ENCODE measurements around the gene ENO1. TPM values are rescaled to one million over a fixed set of nuclear protein-coding genes. Genes with fewer than 3 reads are reported as not detected.

The ENO1 gene
- total and polyA plus RNA-seq, 4 donors = 270 to 499 (median 380) TPM

GRCh38 chr1:8883491-8883890, 5.0 kb upstream of the ENO1 start:
- H3K4me1 ChIP-seq (ENCODE audit: control insufficient read depth in 4 of 4, insufficient read depth in 4 of 4, low read length in 3 of 4) = peaks cover 1 to 19% (median 14%) of the 10 kb centered on the region in 4 donors
- WGBS = 60% methylated on average over 3 of the region's 3 CpGs
- H3K9me3 ChIP-seq (ENCODE audit: control insufficient read depth in 4 of 4, low read length in 3 of 4) = no peaks in the 10 kb centered on the region

GRCh38 chr1:8879922-8880676, 1.6 kb upstream of the ENO1 start:
- H3K27me3 ChIP-seq (ENCODE audit: control insufficient read depth in 4 of 4, insufficient read depth in 4 of 4, low read length in 3 of 4) = no peaks in the 10 kb centered on the region
- peaks cover 6 to 41% (median 23%) of the 10 kb centered on the region in 4 donors for H3K4me1 ChIP-seq (ENCODE audit: control insufficient read depth in 4 of 4, insufficient read depth in 4 of 4, low read length in 3 of 4)
- H3K9ac ChIP-seq (ENCODE audit: low read depth in 1 of 2, low read length in 2 of 2) = peak overlapping the region in 1 of 2 donors; percentile 81
- H3K9me3 ChIP-seq (ENCODE audit: control insufficient read depth in 4 of 4, low read length in 3 of 4) = no peaks in the 10 kb centered on the region
- H3K4me3 ChIP-seq (ENCODE audit: low read depth in 1 of 3, low read length in 3 of 3) = peak overlapping the region in 2 of 3 donors; percentile 8 to 79
- peak overlapping the region; percentile 98 to 100 for H3K27ac ChIP-seq (ENCODE audit: low read depth in 1 of 2, low read length in 2 of 2)
- no peak for DNase-seq (ENCODE audit: low spot score)
- H3K36me3 ChIP-seq (ENCODE audit: control insufficient read depth in 4 of 4, insufficient read depth in 3 of 4, low read depth in 1 of 4, low read length in 3 of 4) = no peaks in the 10 kb centered on the region
- WGBS = 13% methylated on average over 9 of the region's 9 CpGs
- TF ChIP-seq YY1 (IDR thresholded peaks at IDR 0.05) = peak; percentile 77
- no peak for TF ChIP-seq CTCF (IDR thresholded peaks at IDR 0.05; ENCODE audit: low read depth, low read length, missing input control)
- TF ChIP-seq FOXA2 (IDR thresholded peaks at IDR 0.05) = peak; percentile 67
- TF ChIP-seq HNF4G (IDR thresholded peaks at IDR 0.05) = peak; percentile 22
- peak; percentile 53 for TF ChIP-seq FOXA1 (IDR thresholded peaks at IDR 0.05)
- TF ChIP-seq SP1 (IDR thresholded peaks at IDR 0.05) = peak; percentile 94
- peak; percentile 65 for TF ChIP-seq ATF3 (IDR thresholded peaks at IDR 0.05)
- TF ChIP-seq ZBTB33 (IDR thresholded peaks at IDR 0.05) = peak; percentile 57
- peak; percentile 90 to 93 for TF ChIP-seq JUND (IDR thresholded peaks at IDR 0.05)
- peak; percentile 40 to 63 for TF ChIP-seq RXRA (IDR thresholded peaks at IDR 0.05)

More at GRCh38 chr1:8883491-8883890, 5.0 kb upstream of the ENO1 start:
- DNase-seq (ENCODE audit: low spot score) = no peak
- Histone ChIP-seq H3K27ac (ENCODE audit: low read depth in 1 of 2, low read length in 2 of 2) (no peak overlapping the region), H3K36me3 (ENCODE audit: control insufficient read depth in 4 of 4, insufficient read depth in 3 of 4, low read depth in 1 of 4, low read length in 3 of 4) (no peaks in the 10 kb centered on the region), H3K9ac (ENCODE audit: low read depth in 1 of 2, low read length in 2 of 2) (no peak overlapping the region), H3K27me3 (ENCODE audit: control insufficient read depth in 4 of 4, insufficient read depth in 4 of 4, low read length in 3 of 4) (no peaks in the 10 kb centered on the region), H3K4me3 (ENCODE audit: low read depth in 1 of 3, low read length in 3 of 3) (no peak overlapping the region)
- TF ChIP-seq HNF4G (IDR thresholded peaks at IDR 0.05) (no peak), JUND (IDR thresholded peaks at IDR 0.05) (no peak), REST (IDR thresholded peaks at IDR 0.05) (no peak), ATF3 (IDR thresholded peaks at IDR 0.05) (no peak), TAF1 (conservative IDR thresholded peaks at IDR 0.05) (no peak), CTCF (IDR thresholded peaks at IDR 0.05; ENCODE audit: low read depth, low read length, missing input control) (no peak), GABPA (IDR thresholded peaks at IDR 0.05 in 1 of 2, conservative IDR thresholded peaks at IDR 0.05 in 1 of 2) (no peak)
